ENCODE data around the gene BDKRB1. TPM values are rescaled to one million over a fixed set of nuclear protein-coding genes. Genes with fewer than 3 reads are reported as not detected.

Gene BDKRB1
- total RNA-seq, 6 experiments from 2014 or later: 0.31 TPM; not detected in 5

GRCh38 chr14:96279564-96279963, 23.6 kb downstream of the BDKRB1 start:
- Histone ChIP-seq H3K4me1 (peaks cover 0 to 34% (median 9%) of the 10 kb centered on the region in 4 donors), H3K4me3 (no peak overlapping the region), H3K9me3 (no peaks in the 10 kb centered on the region), H3K36me3 (no peaks in the 10 kb centered on the region), H3K27ac (no peak overlapping the region), H3K27me3 (no peaks in the 10 kb centered on the region)
- DNase-seq (no peak), ATAC-seq (no peak)
- WGBS (ENCODE audit: insufficient coverage, low coverage, low lambda C conversion rate, missing lambda C conversion rate): 100% methylated on average over 1 of the region's 8 CpGs
- no peak for TF ChIP-seq POLR2A (IDR thresholded peaks at IDR 0.05)
- TF ChIP-seq CTCF (IDR thresholded peaks at IDR 0.05): no peak
- intact Hi-C loops (cut with DNase I): loop anchor here in 1 of 2 donors (10.0 kb wide), 1 partner anchor 285 kb away; no protein-coding TSS in a partner anchor

GRCh38 chr14:96280104-96280503, 24.1 kb downstream of the BDKRB1 start:
- Histone ChIP-seq H3K4me1 (peaks cover 0 to 39% (median 11%) of the 10 kb centered on the region in 4 donors), H3K27me3 (no peaks in the 10 kb centered on the region), H3K27ac (no peak overlapping the region), H3K36me3 (peaks cover 0 to 2% (median 0%) of the 10 kb centered on the region in 4 donors), H3K9me3 (no peaks in the 10 kb centered on the region), H3K4me3 (no peak overlapping the region)
- intact Hi-C loops (cut with DNase I): no loop called here
- no peak for ATAC-seq
- 100% methylated on average over 2 of the region's 2 CpGs for WGBS (ENCODE audit: insufficient coverage, low coverage, low lambda C conversion rate, missing lambda C conversion rate)
- DNase-seq: no peak
- TF ChIP-seq CTCF (IDR thresholded peaks at IDR 0.05): no peak
- TF ChIP-seq POLR2A (IDR thresholded peaks at IDR 0.05): no peak

- TF ChIP-seq POLR2A (IDR thresholded peaks at IDR 0.05): no peak
- TF ChIP-seq CTCF (IDR thresholded peaks at IDR 0.05): peak; percentile 26 to 43 (median 38)
- Histone ChIP-seq H3K27me3 (no peaks in the 10 kb centered on the region), H3K9me3 (no peaks in the 10 kb centered on the region), H3K36me3 (peaks cover 0 to 2% (median 0%) of the 10 kb centered on the region in 4 donors), H3K27ac (peak overlapping the region; percentile 36 to 71 (median 59)), H3K4me3 (no peak overlapping the region), H3K4me1 (peaks cover 0 to 53% (median 18%) of the 10 kb centered on the region in 4 donors)
- no peak for DNase-seq
- peak; percentile 66 to 82 (median 74) for ATAC-seq
- 27% methylated on average over 4 of the region's 4 CpGs for WGBS (ENCODE audit: insufficient coverage, low coverage, low lambda C conversion rate, missing lambda C conversion rate)
- intact Hi-C loops (cut with DNase I): no loop called here
Measured at GRCh38 chr14:96281486-96281885, 25.5 kb downstream of the BDKRB1 start.

GRCh38 chr14:96284008-96284407, 28.0 kb downstream of the BDKRB1 start:
- H3K27ac ChIP-seq: peak overlapping the region; percentile 59 to 79 (median 71)

More at GRCh38 chr14:96284008-96284407, 28.0 kb downstream of the BDKRB1 start:
- no peak for DNase-seq
- Histone ChIP-seq H3K4me1 (peaks cover 0 to 56% (median 20%) of the 10 kb centered on the region in 4 donors), H3K4me3 (peak overlapping the region in 1 of 3 donors; percentile 17), H3K36me3 (peaks cover 0 to 7% (median 2%) of the 10 kb centered on the region in 4 donors), H3K27me3 (no peaks in the 10 kb centered on the region), H3K9me3 (no peaks in the 10 kb centered on the region)
- peak in 3 of 4 donors; percentile 21 to 47 (median 27) for ATAC-seq
- intact Hi-C loops (cut with DNase I): no loop called here
- 40% methylated on average over 5 of the region's 9 CpGs for WGBS (ENCODE audit: insufficient coverage, low coverage, low lambda C conversion rate, missing lambda C conversion rate)
- TF ChIP-seq CTCF (IDR thresholded peaks at IDR 0.05) (no peak), POLR2A (IDR thresholded peaks at IDR 0.05) (no peak)
